Measurements from ENCODE around the gene SLC66A1. TPM values are rescaled to one million over a fixed set of nuclear protein-coding genes. Genes with fewer than 3 reads are reported as not detected.

SLC66A1 gene
- total RNA-seq, 1 donor from 2014 or later, result 14.6 TPM

- peaks cover 32 to 44% (median 43%) of the 10 kb centered on the region in 3 donors for H3K36me3 ChIP-seq (ENCODE audit: control insufficient read depth in 3 of 3, insufficient read depth in 3 of 3, low read length in 3 of 3)
- H3K27ac ChIP-seq (ENCODE audit: low read depth, low read length), result no peak overlapping the region
- peaks cover 16 to 21% (median 16%) of the 10 kb centered on the region in 3 donors for H3K4me1 ChIP-seq (ENCODE audit: control insufficient read depth in 3 of 3, insufficient read depth in 3 of 3, low read length in 3 of 3)
- peak overlapping the region in 1 of 3 donors; percentile 16 for H3K9ac ChIP-seq (ENCODE audit: low read depth in 1 of 3, low read length in 3 of 3)
- no peaks in the 10 kb centered on the region for H3K9me3 ChIP-seq (ENCODE audit: control insufficient read depth in 3 of 3, low read length in 3 of 3)
- no peak overlapping the region for H3K4me3 ChIP-seq (ENCODE audit: low read length in 3 of 3)
- no peaks in the 10 kb centered on the region for H3K27me3 ChIP-seq (ENCODE audit: control insufficient read depth in 3 of 3, insufficient read depth in 3 of 3, low read length in 3 of 3)
These were observed 29.3 kb downstream of the SLC66A1 start for GRCh38 chr1:19341201-19342061.

GRCh38 chr1:19342062-19342750 is 30.1 kb downstream of the SLC66A1 start:
- no peaks in the 10 kb centered on the region for H3K27me3 ChIP-seq (ENCODE audit: control insufficient read depth in 3 of 3, insufficient read depth in 3 of 3, low read length in 3 of 3)
- H3K9me3 ChIP-seq (ENCODE audit: control insufficient read depth in 3 of 3, low read length in 3 of 3), result no peaks in the 10 kb centered on the region
- peak overlapping the region in 1 of 3 donors; percentile 11 for H3K9ac ChIP-seq (ENCODE audit: low read depth in 1 of 3, low read length in 3 of 3)
- H3K27ac ChIP-seq (ENCODE audit: low read depth, low read length), result no peak overlapping the region
- peaks cover 32 to 44% (median 43%) of the 10 kb centered on the region in 3 donors for H3K36me3 ChIP-seq (ENCODE audit: control insufficient read depth in 3 of 3, insufficient read depth in 3 of 3, low read length in 3 of 3)
- no peak overlapping the region for H3K4me3 ChIP-seq (ENCODE audit: low read length in 3 of 3)
- H3K4me1 ChIP-seq (ENCODE audit: control insufficient read depth in 3 of 3, insufficient read depth in 3 of 3, low read length in 3 of 3), result peaks cover 16 to 21% (median 16%) of the 10 kb centered on the region in 3 donors

GRCh38 chr1:19342894-19343616 is 30.9 kb downstream of the SLC66A1 start:
- Histone ChIP-seq H3K4me1 (ENCODE audit: control insufficient read depth in 3 of 3, insufficient read depth in 3 of 3, low read length in 3 of 3) (peaks cover 16 to 21% (median 16%) of the 10 kb centered on the region in 3 donors), H3K27me3 (ENCODE audit: control insufficient read depth in 3 of 3, insufficient read depth in 3 of 3, low read length in 3 of 3) (no peaks in the 10 kb centered on the region), H3K27ac (ENCODE audit: low read depth, low read length) (no peak overlapping the region), H3K4me3 (ENCODE audit: low read length in 3 of 3) (no peak overlapping the region), H3K9me3 (ENCODE audit: control insufficient read depth in 3 of 3, low read length in 3 of 3) (no peaks in the 10 kb centered on the region), H3K9ac (ENCODE audit: low read depth in 1 of 3, low read length in 3 of 3) (no peak overlapping the region), H3K36me3 (ENCODE audit: control insufficient read depth in 3 of 3, insufficient read depth in 3 of 3, low read length in 3 of 3) (peaks cover 32 to 42% (median 40%) of the 10 kb centered on the region in 3 donors)

- Histone ChIP-seq H3K4me3 (ENCODE audit: low read length in 3 of 3) (no peak overlapping the region), H3K9me3 (ENCODE audit: control insufficient read depth in 3 of 3, low read length in 3 of 3) (no peaks in the 10 kb centered on the region), H3K27ac (ENCODE audit: low read depth, low read length) (no peak overlapping the region), H3K4me1 (ENCODE audit: control insufficient read depth in 3 of 3, insufficient read depth in 3 of 3, low read length in 3 of 3) (peaks cover 16 to 21% (median 16%) of the 10 kb centered on the region in 3 donors), H3K9ac (ENCODE audit: low read depth in 1 of 3, low read length in 3 of 3) (no peak overlapping the region), H3K27me3 (ENCODE audit: control insufficient read depth in 3 of 3, insufficient read depth in 3 of 3, low read length in 3 of 3) (no peaks in the 10 kb centered on the region), H3K36me3 (ENCODE audit: control insufficient read depth in 3 of 3, insufficient read depth in 3 of 3, low read length in 3 of 3) (peaks cover 27 to 38% (median 37%) of the 10 kb centered on the region in 3 donors)
These were observed 31.7 kb downstream of the SLC66A1 start for GRCh38 chr1:19343617-19344350.

- Histone ChIP-seq H3K9me3 (ENCODE audit: control insufficient read depth in 3 of 3, low read length in 3 of 3) (no peaks in the 10 kb centered on the region), H3K36me3 (ENCODE audit: control insufficient read depth in 3 of 3, insufficient read depth in 3 of 3, low read length in 3 of 3) (peaks cover 26 to 40% (median 39%) of the 10 kb centered on the region in 3 donors), H3K27me3 (ENCODE audit: control insufficient read depth in 3 of 3, insufficient read depth in 3 of 3, low read length in 3 of 3) (no peaks in the 10 kb centered on the region), H3K4me1 (ENCODE audit: control insufficient read depth in 3 of 3, insufficient read depth in 3 of 3, low read length in 3 of 3) (peaks cover 16 to 21% (median 16%) of the 10 kb centered on the region in 3 donors), H3K27ac (ENCODE audit: low read depth, low read length) (no peak overlapping the region), H3K9ac (ENCODE audit: low read depth in 1 of 3, low read length in 3 of 3) (no peak overlapping the region), H3K4me3 (ENCODE audit: low read length in 3 of 3) (no peak overlapping the region)
These were observed 32.3 kb downstream of the SLC66A1 start for GRCh38 chr1:19344372-19344810.

GRCh38 chr1:19344831-19345230 is 32.7 kb downstream of the SLC66A1 start:
- Histone ChIP-seq H3K4me3 (ENCODE audit: low read length in 3 of 3) (no peak overlapping the region), H3K9ac (ENCODE audit: low read depth in 1 of 3, low read length in 3 of 3) (no peak overlapping the region), H3K27me3 (ENCODE audit: control insufficient read depth in 3 of 3, insufficient read depth in 3 of 3, low read length in 3 of 3) (no peaks in the 10 kb centered on the region), H3K4me1 (ENCODE audit: control insufficient read depth in 3 of 3, insufficient read depth in 3 of 3, low read length in 3 of 3) (peaks cover 16 to 21% (median 16%) of the 10 kb centered on the region in 3 donors), H3K36me3 (ENCODE audit: control insufficient read depth in 3 of 3, insufficient read depth in 3 of 3, low read length in 3 of 3) (peaks cover 25 to 39% (median 36%) of the 10 kb centered on the region in 3 donors), H3K27ac (ENCODE audit: low read depth, low read length) (no peak overlapping the region), H3K9me3 (ENCODE audit: control insufficient read depth in 3 of 3, low read length in 3 of 3) (no peaks in the 10 kb centered on the region)

GRCh38 chr1:19345391-19345790 is 33.3 kb downstream of the SLC66A1 start:
- Histone ChIP-seq H3K4me1 (ENCODE audit: control insufficient read depth in 3 of 3, insufficient read depth in 3 of 3, low read length in 3 of 3) (peaks cover 16 to 21% (median 16%) of the 10 kb centered on the region in 3 donors), H3K27me3 (ENCODE audit: control insufficient read depth in 3 of 3, insufficient read depth in 3 of 3, low read length in 3 of 3) (no peaks in the 10 kb centered on the region), H3K4me3 (ENCODE audit: low read length in 3 of 3) (no peak overlapping the region), H3K27ac (ENCODE audit: low read depth, low read length) (no peak overlapping the region), H3K36me3 (ENCODE audit: control insufficient read depth in 3 of 3, insufficient read depth in 3 of 3, low read length in 3 of 3) (peaks cover 28 to 37% (median 32%) of the 10 kb centered on the region in 3 donors), H3K9me3 (ENCODE audit: control insufficient read depth in 3 of 3, low read length in 3 of 3) (no peaks in the 10 kb centered on the region), H3K9ac (ENCODE audit: low read depth in 1 of 3, low read length in 3 of 3) (peak overlapping the region in 1 of 3 donors; percentile 16)

- Histone ChIP-seq H3K36me3 (ENCODE audit: control insufficient read depth in 3 of 3, insufficient read depth in 3 of 3, low read length in 3 of 3) (peaks cover 29 to 34% (median 32%) of the 10 kb centered on the region in 3 donors), H3K27ac (ENCODE audit: low read depth, low read length) (no peak overlapping the region), H3K4me3 (ENCODE audit: low read length in 3 of 3) (no peak overlapping the region), H3K9ac (ENCODE audit: low read depth in 1 of 3, low read length in 3 of 3) (no peak overlapping the region), H3K4me1 (ENCODE audit: control insufficient read depth in 3 of 3, insufficient read depth in 3 of 3, low read length in 3 of 3) (peaks cover 16 to 21% (median 16%) of the 10 kb centered on the region in 3 donors), H3K9me3 (ENCODE audit: control insufficient read depth in 3 of 3, low read length in 3 of 3) (no peaks in the 10 kb centered on the region), H3K27me3 (ENCODE audit: control insufficient read depth in 3 of 3, insufficient read depth in 3 of 3, low read length in 3 of 3) (no peaks in the 10 kb centered on the region)
These were observed 33.9 kb downstream of the SLC66A1 start for GRCh38 chr1:19346026-19346425.

GRCh38 chr1:19347533-19348172 is 35.5 kb downstream of the SLC66A1 start:
- no peak overlapping the region for H3K4me3 ChIP-seq (ENCODE audit: low read length in 3 of 3)
- H3K9me3 ChIP-seq (ENCODE audit: control insufficient read depth in 3 of 3, low read length in 3 of 3), result no peaks in the 10 kb centered on the region
- H3K36me3 ChIP-seq (ENCODE audit: control insufficient read depth in 3 of 3, insufficient read depth in 3 of 3, low read length in 3 of 3), result peaks cover 28 to 36% (median 34%) of the 10 kb centered on the region in 3 donors
- H3K4me1 ChIP-seq (ENCODE audit: control insufficient read depth in 3 of 3, insufficient read depth in 3 of 3, low read length in 3 of 3), result peaks cover 3 to 15% (median 8%) of the 10 kb centered on the region in 3 donors
- H3K9ac ChIP-seq (ENCODE audit: low read depth in 1 of 3, low read length in 3 of 3), result no peak overlapping the region
- no peaks in the 10 kb centered on the region for H3K27me3 ChIP-seq (ENCODE audit: control insufficient read depth in 3 of 3, insufficient read depth in 3 of 3, low read length in 3 of 3)
- no peak overlapping the region for H3K27ac ChIP-seq (ENCODE audit: low read depth, low read length)

Data from skeletal muscle tissue (tissue), 4 donors.